Raji (cell line): Measurements from ENCODE around the gene OR2T29.
"Not testable (repeated sequence)": the region's sequence is repeated elsewhere in the genome, so short reads cannot be mapped to it uniquely, and the experiment has no call there.

Experiments used
- POLR2A ChIP-seq: IDR thresholded peaks from 2 replicates; pipeline ENCODE4 v1.6.1; 2011; ENCODE audit warnings: low read depth, low read length, control low read depth; ENCODE audit not compliant: insufficient read depth

OR2T29 gene

GRCh38 chr1:248562672-248563071 is at the start of gene OR2T29:
Gene OR2T29 (minus strand): TSS chr1:248562772. CDS start chr1:248559491, 3,281 bp downstream.
- TF ChIP-seq POLR2A, result not testable (repeated sequence)

GRCh38 chr1:248611883-248612414 is 49.4 kb upstream of the OR2T29 start:
- no peak for TF ChIP-seq POLR2A

GRCh38 chr1:248610301-248610700 is 47.7 kb upstream of the OR2T29 start:
- no peak for TF ChIP-seq POLR2A

- TF ChIP-seq POLR2A, result no peak
These were observed 36.8 kb upstream of the OR2T29 start for GRCh38 chr1:248599396-248599795.

GRCh38 chr1:248597589-248597988 is 35.0 kb upstream of the OR2T29 start, which contains the start of gene OR2T10:
Gene OR2T10 (minus strand): TSS chr1:248597700. CDS start chr1:248593768, 3,932 bp downstream.
- no peak for TF ChIP-seq POLR2A

- no peak for TF ChIP-seq POLR2A
These were observed 34.0 kb upstream of the OR2T29 start for GRCh38 chr1:248596615-248597014.

- no peak for TF ChIP-seq POLR2A
These were observed 30.7 kb upstream of the OR2T29 start for GRCh38 chr1:248593226-248593625.

- TF ChIP-seq POLR2A, result no peak
These were observed 30.1 kb upstream of the OR2T29 start for GRCh38 chr1:248592655-248593054.

GRCh38 chr1:248590055-248590454 is 27.5 kb upstream of the OR2T29 start:
- TF ChIP-seq POLR2A, result no peak

GRCh38 chr1:248589334-248589733 is 26.8 kb upstream of the OR2T29 start:
- TF ChIP-seq POLR2A, result no peak

- TF ChIP-seq POLR2A, result no peak
These were observed 22.7 kb upstream of the OR2T29 start for GRCh38 chr1:248585266-248585665.

GRCh38 chr1:248576260-248576980 is 13.8 kb upstream of the OR2T29 start:
- no peak for TF ChIP-seq POLR2A

- TF ChIP-seq POLR2A, result not testable (repeated sequence)
These were observed 12.1 kb upstream of the OR2T29 start, which contains the start of gene OR2T34 for GRCh38 chr1:248574657-248575056. Gene OR2T34 (minus strand): TSS chr1:248574757. CDS start chr1:248574757, 0 bp downstream.

- no peak for TF ChIP-seq POLR2A
These were observed 40.7 kb downstream of the OR2T29 start for GRCh38 chr1:248521856-248522255.

- not testable (repeated sequence) for TF ChIP-seq POLR2A
These were observed 54.8 kb downstream of the OR2T29 start, which contains the start of gene OR2G6 for GRCh38 chr1:248507773-248508172. Gene OR2G6 (plus strand): TSS chr1:248508073. CDS start chr1:248521647, 13,574 bp downstream.
